K562 (cell line): Measurements from ENCODE around the gene NPDC1. TPM values are rescaled to one million over a fixed set of nuclear protein-coding genes. Genes with fewer than 3 reads are reported as not detected.
A peak's percentile ranks its signal among the peaks of the same experiment; 100 is the strongest.

Experiments used
- ARHGAP35 ChIP-seq: fragments of 450-650 bp; IDR thresholded peaks from 2 replicates; pipeline ENCODE4 v1.6.1; 2018; ENCODE audit not compliant: partially characterized antibody
- ARID1B ChIP-seq: fragments of 450-650 bp; IDR thresholded peaks from 2 replicates; pipeline ENCODE4 v1.6.1; 2016; ENCODE audit warnings: antibody characterized with exemption, mild to moderate bottlenecking, inconsistent platforms
- BRF1 ChIP-seq: IDR thresholded peaks from 3 replicates; pipeline ENCODE4 v1.6.1; 2011; ENCODE audit warnings: borderline replicate concordance, mild to moderate bottlenecking; ENCODE audit not compliant: insufficient read length; ENCODE audit errors: extremely low read depth
- CBX1 ChIP-seq: sonication (generic); IDR thresholded peaks from 2 replicates; pipeline ENCODE4 v1.6.1; 2016; ENCODE audit warnings: antibody characterized with exemption, low read depth, mild to moderate bottlenecking
- DACH1 ChIP-seq: fragments of 450-650 bp; IDR thresholded peaks from 2 replicates; pipeline ENCODE4 v1.6.1; 2018; ENCODE audit not compliant: partially characterized antibody
- FOXM1 ChIP-seq, 2 experiments: fragments of 450-650 bp in 1 of 2; sonication (generic) in 1 of 2; formaldehyde crosslinking in 1 of 2; IDR thresholded peaks; 2 replicates each; pipeline versions ENCODE4 v1.6.1 to v1.9.0; 2017 to 2022; ENCODE audit warnings: low read depth in 2 of 2, mild to moderate bottlenecking in 2 of 2, missing genetic modification reagents in 1 of 2, moderate library complexity in 1 of 2
- GABPB2 ChIP-seq: fragments of 250-450 bp; sonication (Bioruptor Pico); conservative IDR thresholded peaks from 2 replicates; pipeline ENCODE4 v1.5.1; 2021; ENCODE audit warnings: mild to moderate bottlenecking
- HDAC8 ChIP-seq: fragments of 450-650 bp; IDR thresholded peaks from 2 replicates; pipeline ENCODE4 v1.6.1; 2016; ENCODE audit warnings: mild to moderate bottlenecking, missing genetic modification characterization, moderate library complexity, missing compliant biosample characterization
- KAT2B ChIP-seq: IDR thresholded peaks from one replicate; pipeline ENCODE4 v1.6.1; 2012; ENCODE audit warnings: low read depth, mild to moderate bottlenecking, control low read depth, inconsistent platforms, low read length, moderate library complexity
- MAFG ChIP-seq: fragments of 450-650 bp; conservative IDR thresholded peaks from 2 replicates; pipeline ENCODE4 v1.6.1; 2016; ENCODE audit warnings: missing genetic modification characterization, missing compliant biosample characterization
- MBD2 ChIP-seq: sonication (generic); IDR thresholded peaks from 2 replicates; pipeline ENCODE4 v1.6.1; 2016; ENCODE audit warnings: low read depth, borderline replicate concordance
- MTA1 ChIP-seq: fragments of 450-650 bp; IDR thresholded peaks from 2 replicates; pipeline ENCODE4 v1.6.1; 2017; ENCODE audit warnings: borderline replicate concordance
- NRF1 ChIP-seq, 2 experiments: fragments of 450-650 bp; IDR thresholded peaks in 1 of 2; conservative IDR thresholded peaks in 1 of 2; 2 replicates each; pipeline ENCODE4 v1.6.1; 2014; ENCODE audit warnings: mild to moderate bottlenecking in 2 of 2
- PCBP1 ChIP-seq: fragments of 200-400 bp; formaldehyde crosslinking; IDR thresholded peaks from 2 replicates; pipeline ENCODE4 v1.6.1; 2018; ENCODE audit warnings: mild to moderate bottlenecking, low read depth, low read length; ENCODE audit not compliant: poor library complexity, severe bottlenecking
- PCBP2 ChIP-seq: fragments of 200-400 bp; formaldehyde crosslinking; IDR thresholded peaks from 2 replicates; pipeline ENCODE4 v1.6.1; 2018; ENCODE audit warnings: low read length, low read depth, mild to moderate bottlenecking, moderate library complexity; ENCODE audit not compliant: poor library complexity, severe bottlenecking
- SIX5 ChIP-seq, 2 experiments: IDR thresholded peaks; 2 replicates each; pipeline ENCODE4 v1.6.1; 2011; ENCODE audit warnings: low read length in 2 of 2, borderline replicate concordance in 1 of 2, low read depth in 1 of 2, mild to moderate bottlenecking in 1 of 2, moderate library complexity in 1 of 2; ENCODE audit not compliant: insufficient read depth in 1 of 2
- SRF ChIP-seq, 2 experiments: fragments of 250-450, 450-650 bp in 1 of 2; sonication (Bioruptor Pico) in 1 of 2; sonication (generic) in 1 of 2; formaldehyde crosslinking; IDR thresholded peaks; 2 replicates each; pipeline versions ENCODE4 v1.5.0 to v1.5.1; 2020 to 2022; ENCODE audit warnings: mild to moderate bottlenecking in 1 of 2, missing genetic modification reagents in 1 of 2
- TBL1XR1 ChIP-seq, 2 experiments: IDR thresholded peaks; 2 replicates each; pipeline ENCODE4 v1.6.1; 2012; ENCODE audit warnings: improper control_type of control experiment in 2 of 2, low read length in 2 of 2, mild to moderate bottlenecking in 1 of 2
- ZNF197 ChIP-seq: fragments of 200-800 bp; sonication (Bioruptor generic); IDR thresholded peaks from 2 replicates; pipeline ENCODE4 v1.6.1; 2016; ENCODE audit warnings: low read depth, missing genetic modification characterization, missing compliant biosample characterization
- ZNF280B ChIP-seq: fragments of 250-450 bp; sonication (Bioruptor Pico); IDR thresholded peaks from 2 replicates; pipeline ENCODE4 v1.5.1; 2021; ENCODE audit warnings: mild to moderate bottlenecking
- ZNF445 ChIP-seq: fragments of 250-450 bp; sonication (Bioruptor Pico); IDR thresholded peaks from 2 replicates; pipeline ENCODE4 v1.4.0; 2020; ENCODE audit warnings: low read depth, mild to moderate bottlenecking, moderate library complexity
- ZNF785 ChIP-seq: fragments of 250-450 bp; sonication (Bioruptor Pico); IDR thresholded peaks from 2 replicates; pipeline ENCODE4 v1.4.0; 2020; ENCODE audit warnings: mild to moderate bottlenecking
- polyA plus RNA-seq, 8 experiments: library from polyadenylated mRNA; depleted of rRNA in 4 of 8; stranded (reverse) in 5 of 8; unstranded in 3 of 8; fragments of >200 nt; fragmentation: Nextera tagmentation in 2 of 8; fragmentation: Illumina TruSeq in 1 of 8; extraction: Ambion mirVana in 2 of 8; extraction: Trizol in 1 of 8; gene quantifications; 2 replicates each; pipeline versions ENCODE4 v1.2.1 to v1.2.3, GENCODE V29; 2011 to 2014; ENCODE audit warnings: inconsistent platforms in 1 of 8, missing spikeins in 1 of 8
- total RNA-seq, 7 experiments: library from RNA; depleted of rRNA in 6 of 7; stranded (reverse); fragments of >200 nt in 6 of 7; fragmentation: Illumina TruSeq in 2 of 7; extraction: Trizol in 2 of 7; gene quantifications; 2 replicates each; pipeline versions ENCODE4 v1.2.1 to v1.2.3, GENCODE V29; 2011 to 2021; ENCODE audit warnings: low replicate concordance in 1 of 7
- TF ChIP-seq, protein P1 (sequence below): fragments of 450-650 bp; formaldehyde crosslinking; IDR thresholded peaks from 2 replicates; pipeline ENCODE4 v1.4.0; 2022; ENCODE audit warnings: mild to moderate bottlenecking, moderate library complexity
- TF ChIP-seq, protein P2 (sequence below): fragments of 250-450 bp; sonication (Bioruptor Pico); IDR thresholded peaks from 2 replicates; pipeline ENCODE4 v1.8.0; 2021; ENCODE audit warnings: borderline replicate concordance, mild to moderate bottlenecking, moderate library complexity; ENCODE audit not compliant: poor library complexity, severe bottlenecking

The NPDC1 gene
- total and polyA plus RNA-seq, 9 of the 15 experiments (the other 6 are each of a cell fraction or from before 2014, with no cell fraction given), result 0.06 to 2.1 (median 0.53) TPM; not detected in 3

- TF ChIP-seq TBL1XR1 (IDR thresholded peaks at IDR 0.05; ENCODE audit: low read length in 2 of 2), result no peak
- no peak for TF ChIP-seq ZNF445 (CRISPR knock-in tag)
- TF ChIP-seq ZNF785 (CRISPR knock-in tag), result no peak
- no peak for TF ChIP-seq FOXM1 (IDR thresholded peaks at IDR 0.05; ENCODE audit: low read depth)
- no peak for TF ChIP-seq FOXM1 (CRISPR knock-in tag; IDR thresholded peaks at IDR 0.05; ENCODE audit: low read depth)
- no peak for TF ChIP-seq GABPB2
- no peak for TF ChIP-seq MTA1
- TF ChIP-seq MAFG, result no peak
- TF ChIP-seq PCBP2, result no peak
- TF ChIP-seq, protein P1, sequence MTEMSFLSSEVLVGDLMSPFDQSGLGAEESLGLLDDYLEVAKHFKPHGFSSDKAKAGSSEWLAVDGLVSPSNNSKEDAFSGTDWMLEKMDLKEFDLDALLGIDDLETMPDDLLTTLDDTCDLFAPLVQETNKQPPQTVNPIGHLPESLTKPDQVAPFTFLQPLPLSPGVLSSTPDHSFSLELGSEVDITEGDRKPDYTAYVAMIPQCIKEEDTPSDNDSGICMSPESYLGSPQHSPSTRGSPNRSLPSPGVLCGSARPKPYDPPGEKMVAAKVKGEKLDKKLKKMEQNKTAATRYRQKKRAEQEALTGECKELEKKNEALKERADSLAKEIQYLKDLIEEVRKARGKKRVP, result no peak
- no peak for TF ChIP-seq PCBP1
- no peak for TF ChIP-seq CBX1
- no peak for TF ChIP-seq KAT2B
- no peak for TF ChIP-seq HDAC8 (tag)
- TF ChIP-seq ARID1B, result no peak
- no peak for TF ChIP-seq BRF1
- TF ChIP-seq, protein P2, sequence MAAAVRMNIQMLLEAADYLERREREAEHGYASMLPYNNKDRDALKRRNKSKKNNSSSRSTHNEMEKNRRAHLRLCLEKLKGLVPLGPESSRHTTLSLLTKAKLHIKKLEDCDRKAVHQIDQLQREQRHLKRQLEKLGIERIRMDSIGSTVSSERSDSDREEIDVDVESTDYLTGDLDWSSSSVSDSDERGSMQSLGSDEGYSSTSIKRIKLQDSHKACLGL (CRISPR knock-in tag), result no peak
- no peak for TF ChIP-seq ZNF197 (CRISPR knock-in tag)
- TF ChIP-seq NRF1 (conservative IDR thresholded peaks at IDR 0.05 in 1 of 2, IDR thresholded peaks at IDR 0.05 in 1 of 2), result peak; percentile 64 to 73
- no peak for TF ChIP-seq ARHGAP35
- no peak for TF ChIP-seq DACH1
- TF ChIP-seq MBD2, result 0 out of 2 replicates have a peak, but pooled peaks have one; percentile 18
- TF ChIP-seq SIX5 (IDR thresholded peaks at IDR 0.05; ENCODE audit: borderline replicate concordance in 1 of 2, insufficient read depth in 1 of 2, low read depth in 1 of 2, low read length in 2 of 2), result no peak
- TF ChIP-seq SRF (CRISPR knock-in tag; IDR thresholded peaks at IDR 0.05), result no peak
- TF ChIP-seq ZNF280B (CRISPR knock-in tag), result no peak
Measured at GRCh38 chr9:137021979-137022661, 23.9 kb downstream of the NPDC1 start (continued).
